NCI-H345 (cell line): ENCODE data around the gene GALC.

ENCODE experiments used
- DNase-seq: peaks from one replicate; lab custom pipeline; 2025; lab: John Stamatoyannopoulos, UW

The GALC gene

GRCh38 chr14:87955501-87955900 is 37.5 kb downstream of the GALC start:
- DNase-seq, result no peak

GRCh38 chr14:87952307-87953094 is 40.5 kb downstream of the GALC start:
- no peak for DNase-seq

DNA sequence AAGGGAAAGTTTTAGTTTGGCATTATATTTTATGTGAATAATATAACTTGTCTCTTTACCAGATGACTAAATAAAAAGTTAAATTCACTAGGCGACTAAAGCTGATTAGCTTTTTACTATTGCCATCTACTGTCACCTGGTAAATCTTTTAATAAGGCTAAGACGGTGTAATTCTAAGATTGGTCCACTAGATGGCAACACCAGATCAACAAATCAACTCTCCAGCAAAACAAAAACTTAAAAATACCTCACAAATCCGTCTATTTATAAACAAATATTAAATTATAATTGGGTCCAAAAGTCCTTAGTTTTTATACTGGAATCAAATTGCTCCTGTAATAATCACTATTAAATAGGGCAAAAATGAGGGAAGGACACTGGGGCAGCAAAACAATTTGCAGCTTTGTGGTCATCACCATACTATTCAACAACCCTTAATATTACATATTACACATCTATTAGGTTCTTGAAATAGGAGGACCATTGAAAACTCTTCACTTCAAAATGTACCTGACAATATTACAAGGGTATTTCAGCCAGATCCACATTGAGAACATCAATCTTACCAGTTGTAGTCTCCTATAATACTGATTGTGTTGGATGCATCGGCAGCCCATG is 47.9 kb downstream of the GALC start:
- DNase-seq, result peak; percentile 47

DNA sequence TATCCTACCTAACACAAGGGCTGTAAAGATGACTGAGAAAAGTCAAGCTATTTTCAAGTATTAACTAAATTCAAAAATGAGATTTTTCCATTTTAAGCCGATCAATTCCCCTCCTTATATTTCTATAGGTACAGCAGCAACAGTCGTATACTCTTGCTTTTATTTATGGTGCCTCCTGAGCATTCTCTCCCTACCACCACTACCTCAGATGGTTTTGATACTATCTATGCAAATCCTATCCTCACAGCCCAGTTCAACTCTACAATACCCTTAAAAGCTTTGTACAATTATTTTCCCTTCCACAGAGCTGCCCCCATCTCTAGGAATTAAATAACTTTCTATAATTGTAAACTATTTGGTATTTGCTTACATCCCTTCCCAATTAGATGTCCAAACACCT is 52.1 kb downstream of the GALC start:
- DNase-seq, result no peak

GRCh38 chr14:87940382-87940781 is 52.6 kb downstream of the GALC start:
- no peak for DNase-seq

- DNase-seq, result peak; percentile 91
Observed at GRCh38 chr14:87935886-87936285, 57.1 kb downstream of the GALC start.

- no peak for DNase-seq
Observed at GRCh38 chr14:87935081-87935828, 57.7 kb downstream of the GALC start.

GRCh38 chr14:87934185-87934584 is 58.8 kb downstream of the GALC start:
- no peak for DNase-seq

DNA sequence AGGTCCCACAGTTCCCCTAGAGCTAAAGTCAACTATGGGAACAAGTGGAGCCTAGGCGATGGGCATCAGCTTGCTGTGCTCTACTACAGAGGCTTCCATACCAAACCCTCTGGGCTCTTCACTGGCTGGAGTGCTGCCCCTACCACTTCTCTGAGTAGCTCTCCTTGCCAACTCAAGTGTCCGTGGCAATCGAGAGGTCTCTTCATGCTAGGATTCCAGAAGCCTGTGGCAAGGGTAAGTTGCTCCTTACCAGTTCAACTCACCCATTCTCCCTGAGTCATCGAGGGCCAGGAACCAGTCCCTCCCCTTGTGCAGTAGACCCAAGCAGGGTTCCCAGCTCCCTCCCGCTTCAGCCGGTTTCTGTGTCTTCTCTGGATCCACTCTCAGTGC is 76.1 kb downstream of the GALC start:
- no peak for DNase-seq

DNA sequence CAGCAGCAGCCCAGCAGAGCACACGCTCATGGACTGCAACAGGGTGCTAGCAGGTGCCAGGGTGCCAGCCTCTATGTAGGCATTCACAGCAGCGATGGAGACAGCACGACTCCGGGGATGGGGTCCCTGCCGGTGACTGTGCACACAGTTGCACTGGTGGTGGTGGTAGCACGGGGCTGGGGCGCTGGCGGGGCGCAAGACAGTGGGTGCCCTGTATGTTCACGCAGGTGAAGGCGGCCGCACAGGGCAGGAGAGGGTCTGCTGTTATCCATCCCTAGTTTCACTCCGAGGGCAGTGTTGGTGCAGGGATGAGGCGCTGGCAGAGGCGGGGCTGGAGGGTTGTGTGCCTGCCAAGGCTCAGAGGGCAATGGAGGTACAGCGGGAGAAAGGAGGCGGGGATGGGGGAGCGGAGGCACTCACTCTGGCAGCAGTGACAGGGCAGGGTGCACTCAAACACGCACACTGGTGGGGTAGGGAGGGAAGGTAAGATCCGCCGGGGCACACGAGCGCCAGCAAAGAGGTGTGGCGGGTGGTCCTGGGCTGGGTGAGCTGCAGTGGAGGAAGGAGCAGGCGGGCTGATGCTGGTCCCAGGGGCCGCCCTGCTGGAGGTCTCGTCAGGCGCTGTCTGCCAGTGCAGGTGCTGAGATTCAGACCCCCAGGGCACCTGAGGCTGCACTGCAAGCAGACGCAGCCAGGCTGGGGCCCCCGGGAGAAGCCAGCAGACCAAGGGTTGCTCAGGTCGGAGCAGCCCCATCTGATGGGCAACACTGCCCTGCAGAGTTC is 76.7 kb downstream of the GALC start:
- DNase-seq, result no peak

GRCh38 chr14:87908550-87908949 is 84.4 kb downstream of the GALC start:
- no peak for DNase-seq

GRCh38 chr14:87901652-87902051 is 91.3 kb downstream of the GALC start:
- no peak for DNase-seq

GRCh38 chr14:87901236-87901635 is 91.7 kb downstream of the GALC start:
- DNase-seq, result no peak

DNA sequence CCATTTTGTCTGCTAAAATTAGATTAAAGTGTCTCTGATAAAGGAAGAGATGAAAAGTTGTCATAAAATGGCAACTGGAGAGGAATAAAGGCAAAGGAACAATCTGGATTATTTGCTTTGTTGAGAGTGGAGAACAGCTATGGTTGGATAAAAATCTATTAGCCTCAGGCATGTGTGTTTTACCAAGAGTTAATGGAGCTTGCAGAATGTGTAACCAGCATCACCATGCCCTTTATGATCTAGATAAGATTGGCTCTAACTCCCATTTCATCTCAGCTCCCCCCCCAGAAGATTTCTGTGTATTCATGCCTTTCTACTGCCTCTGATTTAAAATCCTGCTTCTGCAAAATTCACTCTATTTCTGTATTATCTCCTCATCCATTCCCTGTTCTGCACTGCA is 93.8 kb downstream of the GALC start:
- DNase-seq, result peak; percentile 45

GRCh38 chr14:87898301-87898700 is 94.7 kb downstream of the GALC start:
- no peak for DNase-seq

GRCh38 chr14:87896393-87897380 is 96.3 kb downstream of the GALC start:
- DNase-seq, result peak; percentile 62

GRCh38 chr14:87894920-87895319 is 98.1 kb downstream of the GALC start:
- DNase-seq, result no peak

DNA sequence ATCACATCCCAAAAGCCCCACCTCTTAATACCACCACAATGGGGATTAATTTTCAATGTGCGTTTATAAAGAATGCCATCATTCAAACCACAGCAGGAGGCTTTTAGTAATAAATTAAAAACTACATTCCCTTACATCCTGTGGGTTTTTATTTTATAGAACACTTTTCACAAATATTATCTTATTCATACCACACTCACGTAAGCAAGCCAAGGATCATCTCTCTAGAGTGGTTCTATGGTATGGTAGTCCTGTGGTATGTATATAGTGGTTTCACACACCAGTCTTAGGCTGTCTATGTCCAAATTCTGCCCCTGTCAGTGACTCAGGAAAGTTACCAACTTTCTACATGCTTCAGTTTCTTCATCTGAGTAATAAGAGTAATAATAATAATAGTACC is 100.2 kb downstream of the GALC start:
- no peak for DNase-seq

GRCh38 chr14:87888136-87888999 is 104.6 kb downstream of the GALC start:
- DNase-seq, result peak; percentile 7

DNA sequence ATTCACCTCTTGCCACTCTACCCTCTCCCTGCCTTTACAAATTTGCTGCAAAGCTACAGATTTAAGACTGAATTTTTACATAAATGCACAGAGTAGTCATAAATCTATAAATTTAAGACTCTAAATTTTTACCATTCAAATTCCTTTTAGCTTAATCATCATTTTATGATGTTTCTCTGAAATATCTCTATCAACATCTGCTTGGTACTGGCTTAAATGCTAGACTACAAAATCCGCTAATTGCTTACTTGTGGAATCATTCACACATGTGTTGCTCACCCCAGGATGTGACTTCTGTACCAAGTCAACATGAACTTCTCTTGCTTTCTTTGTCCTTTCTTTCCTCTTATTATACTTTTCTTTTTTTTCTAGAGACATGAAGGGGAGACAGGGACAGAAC is 109.2 kb downstream of the GALC start:
- no peak for DNase-seq
